Heart left ventricle (tissue), 16 donors: ENCODE measurements around the gene BTN2A1. TPM values are rescaled to one million over a fixed set of nuclear protein-coding genes. Genes with fewer than 3 reads are reported as not detected.

Experiments
- ATAC-seq, 4 donors: fragments of 200-7000 bp; cut with Tn5 transposase; one replicate each; pipeline ENCODE4 v1.9.1; 2020 to 2022; ENCODE audit warnings: moderate library complexity in 4 of 4, mild to moderate bottlenecking in 3 of 4, moderate number of reproducible peaks in 1 of 4
- DNase-seq, 5 donors: peaks; one replicate each; pipeline ENCODE4 v3.0.0-alpha.2; 2020
- H3K27ac ChIP-seq, 12 donors: fragments of 200-600 bp; sonication (generic) in 4 of 12; one replicate each; pipeline versions ENCODE4 v1.5.0 to v1.8.0; 2016 to 2022; ENCODE audit warnings: mild to moderate bottlenecking in 2 of 12
- H3K27me3 ChIP-seq, 9 donors: fragments of 200-600 bp; sonication (generic) in 2 of 9; one replicate each; pipeline versions ENCODE4 v1.5.1 to v1.8.0; 2016 to 2022; ENCODE audit warnings: mild to moderate bottlenecking in 3 of 9
- H3K36me3 ChIP-seq, 9 donors: fragments of 200-600 bp; sonication (generic) in 2 of 9; one replicate each; pipeline versions ENCODE4 v1.5.0 to v1.8.0; 2018 to 2022; ENCODE audit warnings: mild to moderate bottlenecking in 2 of 9
- H3K4me1 ChIP-seq, 12 donors: fragments of 200-600 bp; sonication (generic) in 4 of 12; one replicate each; pipeline versions ENCODE4 v1.5.0 to v1.8.0; 2016 to 2022; ENCODE audit warnings: mild to moderate bottlenecking in 3 of 12
- H3K4me3 ChIP-seq, 12 donors: fragments of 200-600 bp; sonication (generic) in 4 of 12; one replicate each; pipeline versions ENCODE4 v1.5.0 to v1.8.0; 2017 to 2022; ENCODE audit warnings: mild to moderate bottlenecking in 9 of 12, moderate library complexity in 4 of 12
- H3K9me3 ChIP-seq, 12 donors: fragments of 200-600 bp; sonication (generic) in 4 of 12; one replicate each; pipeline versions ENCODE4 v1.5.0 to v1.8.0; 2016 to 2022; ENCODE audit warnings: mild to moderate bottlenecking in 1 of 12
- CTCF ChIP-seq, 12 donors: fragments of 200-600 bp; sonication (generic) in 4 of 12; IDR thresholded peaks; one replicate each; pipeline versions ENCODE4 v1.5.0 to v1.8.0; 2018 to 2022; ENCODE audit warnings: antibody characterized with exemption in 12 of 12, mild to moderate bottlenecking in 5 of 12
- POLR2A ChIP-seq, 2 donors: fragments of 450-650 bp; IDR thresholded peaks; one replicate each; pipeline ENCODE4 v1.6.1; 2017; ENCODE audit warnings: antibody characterized with exemption in 2 of 2, mild to moderate bottlenecking in 2 of 2, moderate library complexity in 2 of 2
- WGBS, 4 donors: extraction: QIAGEN DNeasy Blood & Tissue Kit in 2 of 4; methylation state at CpG; one replicate each; pipeline versions ENCODE4 v1.1.5 to v1.1.7; 2013 to 2018; 5-methylcytosine and 5-hydroxymethylcytosine counted together
- intact Hi-C, 10 donors: fragments of 100-400 bp; cut with DNase I; formaldehyde crosslinking; loops; one replicate each; pipeline versions ENCODE4 v1.11.1 to v1.14.2; 2022
- polyA plus RNA-seq, 2 donors: library from polyadenylated mRNA; stranded (reverse); fragments of 200-250 nt; gene quantifications; one replicate each; pipeline ENCODE4 v1.2.3, GENCODE V29; 2013
- total RNA-seq, 9 donors: library from RNA; depleted of rRNA in 2 of 9; stranded (reverse); fragments of >200 nt in 2 of 9; fragmentation: NEBNext Ultra II Directional in 3 of 9; extraction: Animal tissue kit (Norgen Biotek cat#: 25700) in 3 of 9; gene quantifications; one replicate each; pipeline versions ENCODE4 v1.1.0 to v1.2.4, GENCODE V29; 2016 to 2023
- donor health status: ischemic (EF 13 %, LVEDD 7.1; RV severe dilation, severe dysfunction).
- donor health status: healthy with polysubstance abuse.
- donor health status: DM: no; HTN: yes; CAD: no.
- donor health status: DM: no; HTN: no; CAD: no.
- donor health status: ischemic (EF 25% LVEDD 6.9; RV normal size, moderate dysfunction).
- donor health status: ischemic (EF 25% LVEDD 5.7; RV mildly dilated, moderate dysfunction).
- donor health status: healthy.
- donor health status: DM: yes; HTN: yes; CAD: no.
- donor health status: ischemic (EF 35%, LVEDD 5.7; RV mildly dilated, moderate dysfunction).
- donor health status: nonischemic (EF 11% LVEDD 7.7; RV severe dilation, severe dysfunction).
- donor health status: DM: yes; HTN: yes; CAD: no.
- donor health status: PGD.
- donor health status: ischemic (EF 29% LVEDD 5.4; RV normal size, mild dysfunction).
- donor health status: nonischemic (EF 23%, LVEDD 6.1; RV moderate dilation, normal function).

BTN2A1 gene
- total and polyA plus RNA-seq, 11 donors = 6.6 to 26.7 (median 14.8) TPM

- peak overlapping the region; percentile 55 to 99 (median 78) for H3K4me3 ChIP-seq
- peak; percentile 66 to 81 (median 71) for DNase-seq
- no peak for TF ChIP-seq CTCF (IDR thresholded peaks at IDR 0.05)
- peak in 1 of 2 donors; percentile 50 for TF ChIP-seq POLR2A (IDR thresholded peaks at IDR 0.05)
- peak; percentile 98 to 100 (median 98) for ATAC-seq
- peak overlapping the region; percentile 62 to 93 (median 87) for H3K27ac ChIP-seq
- 0 to 2% (median 1%) methylated on average over 29 to 31 of the region's 31 CpGs for WGBS, 4 donors
- no peaks in the 10 kb centered on the region for H3K27me3 ChIP-seq
- H3K36me3 ChIP-seq = peaks cover 0 to 12% (median 0%) of the 10 kb centered on the region in 9 donors
- H3K9me3 ChIP-seq = peaks cover 0 to 8% (median 0%) of the 10 kb centered on the region in 12 donors
- H3K4me1 ChIP-seq = peaks cover 0 to 35% (median 14%) of the 10 kb centered on the region in 12 donors
- intact Hi-C loops = loop anchor here in 1 of 10 donors (5.0 kb wide), 1 partner anchor 36 kb away; the partner anchor contains the start of gene BTN2A1
Measured at GRCh38 chr6:26421259-26422144, 36.3 kb upstream of the BTN2A1 start.

GRCh38 chr6:26422329-26422728, 35.4 kb upstream of the BTN2A1 start:
- DNase-seq (no peak), ATAC-seq (no peak)
- H3K4me1 ChIP-seq = peaks cover 0 to 35% (median 14%) of the 10 kb centered on the region in 12 donors
- H3K27ac ChIP-seq = peak overlapping the region in 1 of 12 donors; percentile 93
- no peaks in the 10 kb centered on the region for H3K27me3 ChIP-seq
- WGBS, 4 donors = 87 to 97% (median 91%) methylated on average over 3 of the region's 3 CpGs
- peak overlapping the region in 9 of 12 donors; percentile 61 to 99 (median 83) for H3K4me3 ChIP-seq
- intact Hi-C loops = loop anchor here in 1 of 10 donors (5.0 kb wide), 1 partner anchor 35 kb away; the partner anchor contains the start of gene BTN2A1
- H3K9me3 ChIP-seq = no peaks in the 10 kb centered on the region
- H3K36me3 ChIP-seq = peaks cover 0 to 20% (median 5%) of the 10 kb centered on the region in 9 donors
- no peak for TF ChIP-seq POLR2A (IDR thresholded peaks at IDR 0.05)

GRCh38 chr6:26426691-26427450, 30.9 kb upstream of the BTN2A1 start:
- H3K36me3 ChIP-seq = peaks cover 0 to 50% (median 36%) of the 10 kb centered on the region in 9 donors
- 89 to 97% (median 91%) methylated on average over 5 of the region's 5 CpGs for WGBS, 4 donors
- intact Hi-C loops = no loop called here
- H3K4me1 ChIP-seq = peaks cover 0 to 32% (median 5%) of the 10 kb centered on the region in 12 donors
- no peaks in the 10 kb centered on the region for H3K27me3 ChIP-seq
- TF ChIP-seq CTCF (IDR thresholded peaks at IDR 0.05) (no peak), POLR2A (IDR thresholded peaks at IDR 0.05) (no peak)
- H3K4me3 ChIP-seq = no peak overlapping the region
- ATAC-seq (no peak), DNase-seq (no peak)
- H3K27ac ChIP-seq = no peak overlapping the region
- no peaks in the 10 kb centered on the region for H3K9me3 ChIP-seq

GRCh38 chr6:26427451-26427809, 30.3 kb upstream of the BTN2A1 start:
- Histone ChIP-seq H3K27ac (no peak overlapping the region), H3K36me3 (peaks cover 0 to 50% (median 36%) of the 10 kb centered on the region in 9 donors), H3K4me3 (no peak overlapping the region), H3K27me3 (no peaks in the 10 kb centered on the region), H3K4me1 (peaks cover 0 to 28% (median 4%) of the 10 kb centered on the region in 12 donors), H3K9me3 (no peaks in the 10 kb centered on the region)
- intact Hi-C loops = no loop called here
- ATAC-seq (no peak), DNase-seq (no peak)
- TF ChIP-seq CTCF (IDR thresholded peaks at IDR 0.05) = no peak
- no peak for TF ChIP-seq POLR2A (IDR thresholded peaks at IDR 0.05)
- 93 to 98% (median 96%) methylated on average over 3 of the region's 3 CpGs for WGBS, 4 donors
